HL-60 (cell line): ENCODE measurements around the gene CARMIL1.

ENCODE experiments used
- POLR2AphosphoS5 ChIP-seq: IDR thresholded peaks from 2 replicates; pipeline ENCODE4 v1.6.1; 2012; ENCODE audit warnings: low read depth
- TF ChIP-seq, protein P1 (sequence below): IDR thresholded peaks from one replicate; pipeline ENCODE4 v1.5.1; 2011; ENCODE audit warnings: low read length, control low read depth, inconsistent platforms; ENCODE audit not compliant: insufficient read depth

DNA sequence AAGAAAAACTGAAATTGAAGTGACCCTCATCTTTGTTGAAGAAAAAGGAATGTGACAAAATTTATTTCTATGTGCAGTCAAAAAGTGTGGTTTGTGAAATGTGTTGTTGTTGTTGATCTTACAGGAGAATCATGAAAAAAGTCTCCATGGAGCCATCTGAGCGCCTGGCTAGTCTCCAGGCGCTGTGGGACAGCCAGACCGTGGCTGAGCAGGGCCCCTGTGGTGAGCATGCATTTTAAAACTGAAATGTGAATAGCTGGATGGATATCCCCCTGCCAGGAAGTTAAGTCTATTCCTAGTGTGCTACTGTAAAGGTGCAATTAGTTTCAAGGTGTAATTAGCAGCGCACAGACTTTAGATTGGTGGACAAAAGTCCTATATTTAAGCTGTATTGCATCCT lies 170.6 kb downstream of the CARMIL1 start:
- TF ChIP-seq, protein P1, sequence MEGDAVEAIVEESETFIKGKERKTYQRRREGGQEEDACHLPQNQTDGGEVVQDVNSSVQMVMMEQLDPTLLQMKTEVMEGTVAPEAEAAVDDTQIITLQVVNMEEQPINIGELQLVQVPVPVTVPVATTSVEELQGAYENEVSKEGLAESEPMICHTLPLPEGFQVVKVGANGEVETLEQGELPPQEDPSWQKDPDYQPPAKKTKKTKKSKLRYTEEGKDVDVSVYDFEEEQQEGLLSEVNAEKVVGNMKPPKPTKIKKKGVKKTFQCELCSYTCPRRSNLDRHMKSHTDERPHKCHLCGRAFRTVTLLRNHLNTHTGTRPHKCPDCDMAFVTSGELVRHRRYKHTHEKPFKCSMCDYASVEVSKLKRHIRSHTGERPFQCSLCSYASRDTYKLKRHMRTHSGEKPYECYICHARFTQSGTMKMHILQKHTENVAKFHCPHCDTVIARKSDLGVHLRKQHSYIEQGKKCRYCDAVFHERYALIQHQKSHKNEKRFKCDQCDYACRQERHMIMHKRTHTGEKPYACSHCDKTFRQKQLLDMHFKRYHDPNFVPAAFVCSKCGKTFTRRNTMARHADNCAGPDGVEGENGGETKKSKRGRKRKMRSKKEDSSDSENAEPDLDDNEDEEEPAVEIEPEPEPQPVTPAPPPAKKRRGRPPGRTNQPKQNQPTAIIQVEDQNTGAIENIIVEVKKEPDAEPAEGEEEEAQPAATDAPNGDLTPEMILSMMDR = no peak
- no peak for TF ChIP-seq POLR2AphosphoS5
